Measurements from ENCODE around the gene NPPA.
"Not testable (repeated sequence)": the region's sequence is repeated elsewhere in the genome, so short reads cannot be mapped to it uniquely, and the experiment has no call there.

NPPA gene

DNA sequence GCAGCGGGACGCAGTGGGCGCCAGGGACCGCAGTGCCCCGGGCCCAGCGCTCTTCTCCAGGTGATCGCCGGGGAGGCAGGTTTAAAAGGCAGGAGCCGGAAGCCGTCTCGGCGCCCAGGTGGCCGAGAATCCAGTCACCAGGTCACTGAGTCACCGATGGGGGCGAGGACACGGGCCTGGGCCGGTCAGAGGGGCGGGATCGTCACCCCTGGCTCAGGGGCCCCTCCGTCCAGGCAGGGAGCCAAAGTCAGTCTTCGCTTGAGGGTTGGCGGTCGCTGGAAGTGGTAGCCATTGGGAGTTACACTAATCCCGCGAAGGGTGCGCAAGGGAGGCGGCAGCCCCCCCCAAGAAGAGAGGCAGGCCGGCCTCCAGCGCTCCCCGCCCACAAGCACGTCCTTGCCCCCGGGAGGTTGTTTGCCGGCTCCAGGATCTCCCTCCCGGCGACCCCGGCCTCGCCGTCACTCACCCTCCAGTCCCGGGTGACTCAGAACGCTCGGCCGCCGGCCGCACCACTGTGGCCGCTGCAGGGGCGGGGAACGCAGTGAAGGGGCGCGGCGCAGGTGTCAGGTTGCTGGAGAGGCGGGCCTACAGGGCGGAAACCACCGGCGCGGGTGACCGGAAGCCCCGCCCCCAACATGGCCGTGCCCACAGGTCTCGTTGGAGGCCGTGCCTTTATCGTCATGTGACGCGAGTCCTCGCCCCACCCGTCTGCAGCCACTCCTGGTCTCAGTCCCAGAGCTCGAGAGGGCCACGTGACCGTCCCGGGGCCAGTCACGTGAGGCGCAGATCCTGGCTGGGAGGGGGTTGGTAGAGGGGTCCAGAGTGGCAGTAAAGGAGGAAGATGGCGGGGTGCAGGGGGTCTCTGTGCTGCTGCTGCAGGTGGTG, 41.9 kb downstream of the NPPA start, which contains the start of the genes CLCN6 and MTHFR:
CLCN6 (plus strand) TSS at position 770 of the 885 bp plus-strand sequence; CDS start at position 842, 72 bp downstream.
MTHFR (minus strand) TSS at position 543 of the 885 bp plus-strand sequence. CDS start 2,848 bp downstream, outside the sequence.
- peak; percentile 100 for DNase-seq

DNA sequence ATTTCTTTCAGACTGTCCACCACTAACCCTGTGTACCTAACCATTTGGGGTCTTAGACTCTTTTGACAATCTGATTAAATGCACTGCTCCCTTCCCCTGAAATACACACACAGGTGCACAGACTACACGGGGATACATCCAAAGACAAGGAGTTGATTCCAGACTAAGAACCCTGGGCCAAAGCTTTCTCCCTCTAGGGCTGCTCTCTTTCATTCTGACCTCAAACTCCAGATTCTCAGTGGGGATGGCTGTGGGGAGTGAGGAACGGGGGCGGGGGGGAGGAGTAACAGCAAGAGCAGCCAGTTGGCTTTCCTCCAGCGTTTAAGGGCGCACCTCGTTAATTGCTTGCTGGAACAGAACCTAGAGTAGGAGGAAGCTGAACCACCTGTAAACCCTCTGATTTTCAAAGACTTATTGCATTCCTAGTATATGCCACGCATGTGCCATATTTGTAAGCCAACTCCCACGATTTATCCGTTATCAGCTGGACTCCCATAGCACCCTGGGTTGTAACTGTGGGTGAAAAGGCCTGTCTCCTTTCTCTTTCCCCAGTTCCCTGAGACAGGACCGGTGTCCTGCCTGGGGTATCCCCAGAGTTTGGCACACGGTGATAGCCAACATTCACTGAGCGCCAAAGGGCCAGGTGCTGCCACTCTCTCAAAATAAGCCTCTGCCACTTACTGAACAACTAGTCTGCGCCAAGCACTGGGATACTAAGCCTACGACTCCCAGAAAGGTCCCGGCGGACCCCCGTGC, 42.7 kb downstream of the NPPA start:
- peak; percentile 60 for DNase-seq

DNA sequence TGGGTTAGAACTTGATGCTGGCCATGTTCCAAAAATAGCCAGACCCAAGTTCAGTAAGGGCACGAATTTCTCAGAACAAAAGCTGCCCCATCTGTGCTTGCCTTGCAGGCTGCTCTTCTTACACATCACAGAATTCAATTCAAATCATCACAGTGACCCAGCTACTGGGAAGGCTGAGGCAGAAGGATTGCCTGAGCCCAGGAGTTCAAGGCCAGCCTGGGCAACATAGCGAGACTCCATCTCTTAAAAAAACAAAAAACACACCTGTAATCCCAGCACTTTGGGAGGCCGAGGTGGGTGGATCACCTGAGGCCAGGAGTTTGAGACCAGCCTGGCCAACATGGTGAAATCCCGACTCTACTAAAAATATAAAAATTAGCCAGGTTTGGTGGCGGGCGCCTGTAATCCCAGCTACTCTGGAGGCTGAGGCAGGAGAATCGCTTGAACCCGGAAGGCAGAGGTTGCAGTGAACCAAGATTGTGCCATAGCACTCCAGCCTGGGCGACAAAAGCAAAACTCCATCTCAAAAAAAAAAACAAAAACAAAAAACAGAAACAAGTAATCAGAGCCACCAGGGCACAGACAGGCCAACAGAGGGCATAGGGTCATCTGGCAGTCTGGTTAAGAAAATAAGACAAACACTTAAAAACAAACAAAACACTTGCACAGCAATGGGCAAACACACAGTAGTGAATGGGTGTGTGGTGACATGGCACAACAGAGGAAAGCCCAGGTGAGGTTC, 43.5 kb downstream of the NPPA start:
- not testable (repeated sequence) for DNase-seq

DNA sequence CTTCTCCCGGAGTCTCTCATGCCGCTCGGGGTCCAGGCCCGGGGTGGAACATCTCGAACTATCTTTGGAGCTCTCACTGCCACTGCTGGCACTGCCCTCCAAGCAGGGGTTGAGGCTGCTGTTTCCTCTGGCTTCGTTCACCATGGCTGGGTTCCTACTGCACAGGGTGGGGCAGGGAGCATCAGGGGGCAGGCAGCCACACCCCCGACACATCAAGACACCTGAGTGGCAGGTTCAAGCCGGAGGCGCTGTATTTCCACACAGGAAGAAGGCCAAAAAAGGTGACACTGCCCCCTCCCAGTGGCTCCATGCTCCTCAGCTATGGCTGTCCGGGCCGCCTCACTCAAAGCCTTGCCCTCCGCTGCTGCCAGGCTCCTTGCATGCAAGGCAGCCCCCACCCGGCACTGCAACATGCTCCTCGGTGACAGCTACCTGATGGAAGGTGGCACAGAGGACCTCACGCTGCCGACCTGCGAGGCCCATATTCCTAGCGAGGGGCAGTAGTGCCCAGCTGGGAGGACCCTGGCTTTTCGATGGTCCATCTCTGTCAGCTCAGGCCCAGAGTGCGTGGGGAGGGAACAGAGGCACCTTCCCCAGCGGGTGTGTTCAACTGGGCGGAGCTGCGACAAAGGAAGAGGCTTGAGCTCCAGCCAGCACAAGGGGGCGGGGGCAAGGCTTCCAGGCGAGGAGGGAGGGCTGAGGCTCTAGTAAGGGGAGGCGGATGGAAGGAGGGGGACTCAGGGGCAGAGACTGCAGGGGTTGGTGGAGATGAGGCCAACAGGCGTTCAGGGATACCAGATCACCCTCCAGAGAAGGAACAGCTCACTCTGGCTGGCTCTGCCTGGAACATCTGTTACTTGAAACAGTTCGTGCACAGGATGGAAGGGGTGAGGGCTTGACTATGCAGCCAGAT, 44.4 kb downstream of the NPPA start:
- peak; percentile 65 for DNase-seq

DNA sequence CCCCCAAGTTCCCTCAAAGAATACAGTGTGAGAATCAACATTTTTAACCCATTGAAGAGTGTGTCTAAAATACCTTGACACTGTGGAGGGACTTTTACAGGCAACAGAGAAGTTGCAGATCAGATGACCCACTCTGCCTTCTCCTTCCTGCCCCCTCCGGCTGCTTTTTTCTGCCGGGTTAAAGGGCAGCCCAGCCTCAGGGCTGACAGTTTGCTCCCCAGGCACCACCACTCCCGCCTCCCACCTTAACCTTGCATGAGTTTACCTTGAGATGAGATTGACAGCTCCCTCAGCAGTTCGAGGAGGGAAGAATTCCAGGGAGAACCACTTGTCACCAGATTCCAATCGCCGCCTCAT, 45.0 kb downstream of the NPPA start:
- no peak for DNase-seq

DNA sequence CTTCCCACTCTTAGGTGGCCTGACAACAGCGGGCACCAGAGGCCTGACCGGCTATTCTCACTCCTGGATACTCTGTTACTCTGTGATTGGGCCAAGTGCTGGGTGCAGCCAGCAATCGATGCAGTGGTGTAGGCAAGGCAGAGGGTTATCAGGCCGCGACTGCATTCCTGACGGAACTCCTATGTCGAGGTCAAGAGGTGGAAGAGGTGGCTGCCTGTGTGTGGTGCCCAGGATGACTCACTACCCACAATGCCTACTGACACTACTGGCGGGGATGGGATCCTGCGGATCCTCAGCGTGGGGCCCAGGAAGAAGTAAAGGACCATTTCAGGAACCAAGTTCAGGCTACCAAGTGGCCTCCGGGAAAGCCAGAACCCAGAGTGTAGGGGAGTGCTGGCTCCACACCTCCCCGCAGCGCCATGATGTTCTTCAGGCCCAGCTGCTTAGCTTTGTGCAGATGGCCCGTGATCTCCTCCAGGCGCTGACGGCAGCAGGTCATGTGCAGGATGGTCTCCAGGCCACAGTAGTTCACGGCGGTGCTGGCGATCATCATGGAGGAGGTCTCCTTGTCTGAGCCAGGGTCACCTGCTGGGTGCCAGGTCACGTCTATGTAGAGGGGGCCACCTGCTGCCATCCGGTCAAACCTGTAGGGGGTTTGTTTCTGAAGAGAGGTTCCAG, 46.7 kb downstream of the NPPA start:
- DNase-seq: no peak

DNA sequence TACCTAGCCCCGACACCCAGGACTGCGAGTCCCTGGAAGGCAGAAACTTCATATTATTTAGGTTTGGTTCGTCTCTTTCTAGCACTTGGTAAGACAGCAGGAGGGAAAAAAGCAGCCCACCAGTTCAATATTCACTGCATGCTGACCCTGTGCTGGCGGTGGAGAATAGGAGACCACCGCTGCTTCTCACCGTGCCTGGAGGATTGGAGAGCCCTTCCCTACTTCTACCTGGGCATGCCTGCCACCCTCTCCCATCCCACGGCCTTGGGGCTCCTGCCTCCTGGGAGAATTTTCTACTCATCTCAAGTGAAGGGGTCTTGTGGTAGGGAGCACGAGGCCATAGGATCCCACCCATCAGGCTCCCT, 47.2 kb downstream of the NPPA start:
- no peak for DNase-seq

DNA sequence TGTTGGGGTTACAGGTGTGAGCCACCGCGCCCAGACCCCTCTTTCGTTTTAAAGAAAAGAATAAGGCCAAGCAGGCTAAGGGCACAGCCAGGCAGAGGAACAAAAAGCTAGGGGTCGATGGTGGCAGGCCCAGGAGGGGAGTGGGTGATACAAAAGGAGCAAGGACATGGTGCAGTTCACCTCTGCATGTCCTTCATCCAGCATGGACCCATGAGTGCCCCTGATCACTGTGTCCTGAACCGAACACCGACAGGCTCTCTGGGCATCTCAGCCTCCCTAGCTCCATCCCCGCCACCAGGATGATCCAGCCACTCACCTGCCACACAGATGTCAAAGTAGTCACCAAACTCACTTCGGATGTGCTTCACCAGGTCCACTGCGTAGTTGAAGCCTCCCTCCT, 47.7 kb downstream of the NPPA start:
- no peak for DNase-seq

DNA sequence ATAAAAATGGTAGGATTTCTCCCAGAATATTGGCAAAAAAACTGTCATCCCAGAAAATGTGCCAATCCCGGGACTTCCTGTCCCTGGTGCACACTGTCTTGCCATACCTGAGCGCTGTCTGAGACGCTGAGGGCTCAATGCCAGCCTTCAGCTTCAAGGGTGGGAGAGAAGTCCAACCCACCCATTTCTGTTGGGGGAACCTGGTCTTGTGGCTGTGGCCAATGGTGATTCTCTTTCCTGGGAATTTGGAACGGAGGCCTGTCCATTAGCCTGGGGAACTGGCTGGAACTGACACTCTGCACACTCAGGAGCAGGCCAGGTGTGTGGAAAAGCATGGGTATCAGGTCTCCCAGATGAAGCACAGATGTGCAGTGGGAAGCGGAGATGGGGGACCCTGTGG, 48.5 kb downstream of the NPPA start:
- DNase-seq: no peak

DNA sequence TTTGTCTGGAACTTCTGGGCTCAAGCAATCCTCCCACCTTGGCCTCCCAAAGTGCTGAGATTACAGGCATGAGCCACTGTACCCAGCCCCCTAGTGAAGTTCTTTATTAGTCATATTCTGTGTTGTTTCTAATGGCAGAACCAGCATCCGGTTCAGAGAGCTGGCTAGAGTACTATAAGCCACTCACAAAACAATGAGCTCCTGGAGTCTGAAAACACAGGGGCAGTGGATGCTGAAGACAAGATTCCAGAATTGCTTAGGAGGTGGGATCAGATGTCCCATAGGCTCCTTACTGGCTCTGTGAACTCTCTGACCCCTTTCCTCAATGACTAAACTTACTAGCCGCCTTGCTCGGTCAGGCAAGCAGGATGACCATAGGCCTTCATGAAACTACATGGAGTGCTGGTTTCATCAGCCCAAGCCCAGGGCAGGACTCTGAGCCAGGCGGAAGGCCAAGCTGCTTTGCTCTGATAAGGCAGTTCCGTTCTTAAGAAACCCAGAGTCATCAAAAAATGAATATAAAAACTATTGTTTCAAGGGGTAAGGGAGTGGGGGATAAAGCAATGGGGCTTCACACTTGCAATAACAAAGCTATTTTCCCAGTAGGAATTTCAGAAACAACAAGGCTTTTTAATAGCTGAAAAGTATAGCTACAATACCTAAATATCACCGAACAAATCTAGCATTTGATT, 49.9 kb downstream of the NPPA start:
- DNase-seq: no peak

DNA sequence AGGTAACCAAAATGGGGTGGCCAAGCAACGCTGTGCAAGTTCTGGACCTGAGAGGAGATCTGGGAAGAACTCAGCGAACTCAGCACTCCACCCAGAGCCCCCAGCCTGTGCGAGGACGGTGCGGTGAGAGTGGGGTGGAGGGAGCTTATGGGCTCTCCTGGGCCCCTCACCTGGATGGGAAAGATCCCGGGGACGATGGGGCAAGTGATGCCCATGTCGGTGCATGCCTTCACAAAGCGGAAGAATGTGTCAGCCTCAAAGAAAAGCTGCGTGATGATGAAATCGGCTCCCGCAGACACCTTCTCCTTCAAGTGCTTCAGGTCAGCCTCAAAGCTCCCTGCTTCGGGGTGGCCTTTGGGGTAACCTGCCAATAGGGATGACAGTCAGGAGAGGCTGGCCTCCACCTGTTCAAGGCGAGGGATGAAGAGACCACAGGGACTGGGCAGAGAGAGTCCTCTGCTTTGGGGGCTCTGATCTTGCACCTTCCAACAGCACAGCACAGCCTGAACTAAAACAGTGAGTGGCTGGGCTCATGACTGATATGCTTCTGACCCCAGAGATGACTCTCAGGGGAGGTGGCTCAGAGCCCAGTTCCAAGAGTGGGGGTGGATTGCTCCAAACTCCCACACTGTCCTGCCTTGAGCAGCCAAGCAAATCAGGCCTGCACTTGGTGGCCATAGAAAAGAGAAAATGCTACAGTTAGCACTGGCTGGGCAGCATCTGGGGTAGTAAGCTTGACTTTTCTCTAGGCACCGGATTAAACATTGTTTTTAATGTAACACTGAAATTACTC, 51.4 kb downstream of the NPPA start:
- no peak for DNase-seq

Measured in DMS153 (cell line).